ENCODE data around the gene STAC.

GRCh38 chr3:36380221-36381031 is at the start of gene STAC:
- TF ChIP-seq, protein P1, sequence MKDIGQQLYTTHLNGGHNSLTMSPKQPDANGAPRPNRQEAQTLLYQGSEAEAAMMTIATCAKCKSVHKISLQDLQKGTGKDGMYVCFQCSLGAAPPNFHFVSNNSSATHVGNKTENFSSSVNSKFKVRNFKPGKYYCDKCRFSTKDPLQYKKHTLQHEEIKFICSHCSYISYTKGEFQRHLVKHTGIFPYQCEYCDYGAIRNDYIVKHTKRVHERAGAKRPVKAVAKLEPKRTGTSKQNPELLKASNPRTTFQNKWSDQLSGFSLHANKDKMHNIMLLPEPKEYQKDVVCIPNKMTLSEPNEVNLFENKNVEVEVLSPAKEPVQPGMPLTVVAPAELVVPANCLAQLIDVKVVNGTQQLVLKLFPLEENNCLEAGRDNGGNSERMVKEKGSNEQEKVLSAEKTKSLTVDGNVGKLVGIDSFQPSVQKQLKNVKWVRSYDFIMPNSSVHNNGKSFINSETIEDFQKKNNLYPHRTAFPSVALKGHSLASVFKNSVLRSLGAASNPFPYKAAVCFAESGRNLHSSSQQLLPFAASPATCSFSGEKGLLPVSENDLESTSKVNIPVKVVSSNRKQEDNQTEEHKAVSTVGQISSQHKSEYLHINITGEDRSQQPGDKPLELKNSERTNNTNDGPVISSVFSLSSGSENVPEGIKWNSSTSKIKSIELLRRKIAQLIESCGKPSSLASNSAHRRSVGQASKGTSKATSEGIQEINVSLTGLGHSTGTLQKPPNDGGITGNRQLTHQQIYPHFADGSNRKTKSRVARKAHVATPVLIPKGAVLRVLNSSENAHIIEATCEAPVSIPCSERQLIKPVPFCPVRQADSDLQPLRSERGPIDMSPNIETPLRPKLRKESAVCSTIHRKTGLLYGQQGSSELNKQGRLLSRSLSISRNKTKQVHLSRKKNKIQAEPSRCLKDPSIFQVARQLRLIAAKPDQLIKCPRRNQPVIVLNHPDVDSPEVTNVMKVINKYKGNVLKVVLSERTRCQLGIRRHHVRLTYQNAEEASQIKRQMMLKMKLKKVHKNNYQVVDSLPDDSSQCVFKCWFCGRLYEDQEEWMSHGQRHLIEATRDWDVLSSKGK (CRISPR knock-in tag; IDR thresholded peaks at IDR 0.05), result no peak
- no peak for TF ChIP-seq ZNF146 (CRISPR knock-in tag; IDR thresholded peaks at IDR 0.05; ENCODE audit: unreplicated experiment)
- no peak for TF ChIP-seq NEUROD1 (IDR thresholded peaks at IDR 0.05; ENCODE audit: borderline replicate concordance, low read depth, low read length, partially characterized antibody)
- TF ChIP-seq BHLHE40 (IDR thresholded peaks at IDR 0.05; ENCODE audit: low read length), result no peak
- TF ChIP-seq SIN3A (IDR thresholded peaks at IDR 0.05; ENCODE audit: borderline replicate concordance in 2 of 2, control insufficient read depth in 1 of 2, low read depth in 2 of 2, low read length in 2 of 2), result no peak
- TF ChIP-seq, protein P2, sequence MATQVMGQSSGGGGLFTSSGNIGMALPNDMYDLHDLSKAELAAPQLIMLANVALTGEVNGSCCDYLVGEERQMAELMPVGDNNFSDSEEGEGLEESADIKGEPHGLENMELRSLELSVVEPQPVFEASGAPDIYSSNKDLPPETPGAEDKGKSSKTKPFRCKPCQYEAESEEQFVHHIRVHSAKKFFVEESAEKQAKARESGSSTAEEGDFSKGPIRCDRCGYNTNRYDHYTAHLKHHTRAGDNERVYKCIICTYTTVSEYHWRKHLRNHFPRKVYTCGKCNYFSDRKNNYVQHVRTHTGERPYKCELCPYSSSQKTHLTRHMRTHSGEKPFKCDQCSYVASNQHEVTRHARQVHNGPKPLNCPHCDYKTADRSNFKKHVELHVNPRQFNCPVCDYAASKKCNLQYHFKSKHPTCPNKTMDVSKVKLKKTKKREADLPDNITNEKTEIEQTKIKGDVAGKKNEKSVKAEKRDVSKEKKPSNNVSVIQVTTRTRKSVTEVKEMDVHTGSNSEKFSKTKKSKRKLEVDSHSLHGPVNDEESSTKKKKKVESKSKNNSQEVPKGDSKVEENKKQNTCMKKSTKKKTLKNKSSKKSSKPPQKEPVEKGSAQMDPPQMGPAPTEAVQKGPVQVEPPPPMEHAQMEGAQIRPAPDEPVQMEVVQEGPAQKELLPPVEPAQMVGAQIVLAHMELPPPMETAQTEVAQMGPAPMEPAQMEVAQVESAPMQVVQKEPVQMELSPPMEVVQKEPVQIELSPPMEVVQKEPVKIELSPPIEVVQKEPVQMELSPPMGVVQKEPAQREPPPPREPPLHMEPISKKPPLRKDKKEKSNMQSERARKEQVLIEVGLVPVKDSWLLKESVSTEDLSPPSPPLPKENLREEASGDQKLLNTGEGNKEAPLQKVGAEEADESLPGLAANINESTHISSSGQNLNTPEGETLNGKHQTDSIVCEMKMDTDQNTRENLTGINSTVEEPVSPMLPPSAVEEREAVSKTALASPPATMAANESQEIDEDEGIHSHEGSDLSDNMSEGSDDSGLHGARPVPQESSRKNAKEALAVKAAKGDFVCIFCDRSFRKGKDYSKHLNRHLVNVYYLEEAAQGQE (IDR thresholded peaks at IDR 0.05; ENCODE audit: borderline replicate concordance), result no peak
- TF ChIP-seq, protein P2 (CRISPR knock-in tag; IDR thresholded peaks at IDR 0.05; ENCODE audit: low read depth), result no peak
- TF ChIP-seq, protein P3, sequence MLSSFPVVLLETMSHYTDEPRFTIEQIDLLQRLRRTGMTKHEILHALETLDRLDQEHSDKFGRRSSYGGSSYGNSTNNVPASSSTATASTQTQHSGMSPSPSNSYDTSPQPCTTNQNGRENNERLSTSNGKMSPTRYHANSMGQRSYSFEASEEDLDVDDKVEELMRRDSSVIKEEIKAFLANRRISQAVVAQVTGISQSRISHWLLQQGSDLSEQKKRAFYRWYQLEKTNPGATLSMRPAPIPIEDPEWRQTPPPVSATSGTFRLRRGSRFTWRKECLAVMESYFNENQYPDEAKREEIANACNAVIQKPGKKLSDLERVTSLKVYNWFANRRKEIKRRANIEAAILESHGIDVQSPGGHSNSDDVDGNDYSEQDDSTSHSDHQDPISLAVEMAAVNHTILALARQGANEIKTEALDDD (IDR thresholded peaks at IDR 0.05), result no peak
- TF ChIP-seq ARID1B (IDR thresholded peaks at IDR 0.05), result no peak
- TF ChIP-seq ZBTB7A (IDR thresholded peaks at IDR 0.05; ENCODE audit: borderline replicate concordance, control insufficient read depth, low read depth, low read length), result no peak

All from K562 (cell line).